Measurements from ENCODE around the gene PRKCE. TPM values are rescaled to one million over a fixed set of nuclear protein-coding genes. Genes with fewer than 3 reads are reported as not detected.

PRKCE gene
- total and polyA plus RNA-seq, 2 of the 8 experiments (the other 6 are each of a cell fraction or from before 2014, with no cell fraction given): 0.54 to 2.1 TPM

GRCh38 chr2:45724335-45724734, 72.9 kb downstream of the PRKCE start:
- Histone ChIP-seq H4K91ac (replicated peaks; ENCODE audit: insufficient read length, low read length) (no peak overlapping the region), H3K27ac (ENCODE audit: low read depth, low read length) (no peak overlapping the region), H3K23ac (ENCODE audit: insufficient read length) (no peak overlapping the region), H3K4me1 (replicated peaks in 1 of 4; ENCODE audit: control insufficient read depth in 3 of 4, insufficient read depth in 4 of 4, low read length in 3 of 4) (no peaks in the 10 kb centered on the region), H2BK12ac (ENCODE audit: low read depth, low read length) (no peak overlapping the region), H3K27me3 (replicated peaks in 1 of 4; ENCODE audit: control insufficient read depth in 3 of 4, extremely low read depth in 1 of 4, insufficient read depth in 3 of 4, low read length in 3 of 4) (no peaks in the 10 kb centered on the region), H3K79me1 (ENCODE audit: low read depth, low read length) (no peaks in the 10 kb centered on the region), H3K4me3 (ENCODE audit: extremely low read depth in 1 of 4, insufficient read depth in 2 of 4, low read depth in 3 of 4, low read length in 4 of 4) (no peak overlapping the region), H3K18ac (ENCODE audit: extremely low read depth, low read length) (no peak overlapping the region), H3K9ac (replicated peaks in 1 of 4; ENCODE audit: extremely low read depth in 1 of 4, low read depth in 3 of 4, low read length in 3 of 4) (no peak overlapping the region), H3K4ac (replicated peaks; ENCODE audit: insufficient read length, low read depth, low read length) (no peak overlapping the region), H3K4me2 (ENCODE audit: insufficient read depth in 1 of 2, low read depth in 2 of 2, low read length in 2 of 2) (no peak overlapping the region), H2AFZ (ENCODE audit: low read length) (no peak overlapping the region), H4K5ac (ENCODE audit: insufficient read length, low read depth, low read length) (no peak overlapping the region), H2AK5ac (ENCODE audit: low read depth, low read length) (no peak overlapping the region), H3K9me3 (ENCODE audit: insufficient read depth in 2 of 2, low read depth in 1 of 2, low read length in 1 of 2) (no peaks in the 10 kb centered on the region), H4K20me1 (replicated peaks in 1 of 2; ENCODE audit: control insufficient read depth in 1 of 2, insufficient read depth in 2 of 2, low read length in 2 of 2) (no peaks in the 10 kb centered on the region), H3K36me3 (ENCODE audit: control insufficient read depth in 2 of 4, insufficient read depth in 4 of 4, low read length in 3 of 4) (no peaks in the 10 kb centered on the region), H3K79me2 (ENCODE audit: control insufficient read depth in 1 of 2, insufficient read depth in 2 of 2, low read length in 2 of 2) (no peaks in the 10 kb centered on the region), H3K14ac (ENCODE audit: insufficient read length) (no peak overlapping the region), H2BK15ac (ENCODE audit: low read length) (no peak overlapping the region), H2BK120ac (replicated peaks; ENCODE audit: low read depth, low read length) (no peak overlapping the region), H2BK20ac (ENCODE audit: low read length) (no peak overlapping the region), H3K23me2 (ENCODE audit: low read depth, low read length) (no peaks in the 10 kb centered on the region), H4K8ac (ENCODE audit: extremely low read depth, insufficient read depth, low read length) (no peak overlapping the region), H3K56ac (replicated peaks; ENCODE audit: insufficient read length, low read depth, low read length) (no peak overlapping the region), H2BK5ac (ENCODE audit: low read depth, low read length) (no peak overlapping the region)
- no peak for FAIRE-seq
- 88% methylated on average over 2 of the region's 2 CpGs; no CpG with 5 or more reads in 1 of the 2 experiments for WGBS, 2 experiments (ENCODE audit: extremely low coverage in 1 of 2, insufficient coverage in 1 of 2, insufficient read length in 1 of 2, insufficient replicate concordance in 2 of 2, low coverage in 1 of 2, low lambda C conversion rate in 2 of 2, missing lambda C conversion rate in 1 of 2)
- CTCF ChIA-PET (ENCODE audit: partially characterized antibody): interaction anchor here (0.6 to 1.3 kb wide), 3 partner anchors 8 to 26 kb away, joined by 3 to 4 read pairs (median 3); no protein-coding TSS in a partner anchor
- DNase-seq (ENCODE audit: low read depth in 1 of 2, low spot score in 2 of 2): no peak
- POLR2A ChIA-PET (ENCODE audit: partially characterized antibody): no interaction called here
- no peak for TF ChIP-seq CTBP2 (IDR thresholded peaks at IDR 0.05; ENCODE audit: borderline replicate concordance, insufficient read depth, insufficient read length, low read length)
- TF ChIP-seq RXRA (IDR thresholded peaks at IDR 0.05; ENCODE audit: insufficient read depth, low read depth, low read length): no peak
- TF ChIP-seq PHF8 (conservative IDR thresholded peaks at IDR 0.05; ENCODE audit: low read depth, low read length): no peak
- TF ChIP-seq HDAC6 (IDR thresholded peaks at IDR 0.05; ENCODE audit: low read depth, low read length): no peak
- no peak for TF ChIP-seq TAF1 (IDR thresholded peaks at IDR 0.05; ENCODE audit: low read depth, low read length)
